Measurements from ENCODE around the gene TWNK.

TWNK gene

DNA sequence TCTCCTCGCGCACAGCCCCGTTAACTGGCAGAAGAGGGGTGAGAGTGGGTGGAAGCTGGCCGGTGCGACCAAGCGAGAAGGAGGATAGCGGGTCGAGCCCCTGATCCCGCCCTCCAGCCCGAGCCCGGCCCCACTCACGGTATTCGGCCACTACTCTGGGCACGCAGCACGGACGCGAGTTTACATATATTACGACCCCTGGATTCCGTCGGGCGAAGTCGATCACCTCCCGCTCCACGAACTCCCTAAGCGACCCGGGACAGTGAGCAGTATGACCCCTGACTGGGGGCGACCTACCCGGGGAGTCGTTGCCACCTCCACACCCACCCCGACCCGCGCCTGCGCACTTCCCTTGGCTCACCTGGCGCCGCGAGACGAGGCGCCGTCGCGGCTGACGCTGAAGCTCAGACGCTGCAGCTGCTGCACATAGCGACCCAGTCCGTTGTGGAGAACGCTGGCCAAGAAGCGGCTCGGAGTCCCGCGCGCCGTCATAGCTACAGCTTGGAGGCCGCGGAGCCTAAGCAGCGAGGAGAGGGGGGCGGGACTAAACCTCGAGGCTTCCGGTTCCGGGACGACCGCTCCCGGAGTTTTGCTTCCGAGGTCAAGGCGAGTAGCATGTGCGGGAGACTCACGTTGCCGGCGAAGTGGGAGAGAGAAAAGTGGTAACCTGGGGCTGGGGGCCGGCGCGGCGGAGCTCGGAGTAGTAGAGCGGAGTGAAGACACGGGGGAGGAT, at the start of gene TWNK, which contains the start of gene MRPL43:
TWNK (plus strand) TSS at position 592 of the 733 bp plus-strand sequence. CDS start 668 bp downstream, outside the sequence.
MRPL43 (minus strand) TSS at position 546 of the 733 bp plus-strand sequence; CDS start at position 492, 54 bp downstream.
- peak; percentile 79 for DNase-seq (ENCODE audit: low read depth)

DNA sequence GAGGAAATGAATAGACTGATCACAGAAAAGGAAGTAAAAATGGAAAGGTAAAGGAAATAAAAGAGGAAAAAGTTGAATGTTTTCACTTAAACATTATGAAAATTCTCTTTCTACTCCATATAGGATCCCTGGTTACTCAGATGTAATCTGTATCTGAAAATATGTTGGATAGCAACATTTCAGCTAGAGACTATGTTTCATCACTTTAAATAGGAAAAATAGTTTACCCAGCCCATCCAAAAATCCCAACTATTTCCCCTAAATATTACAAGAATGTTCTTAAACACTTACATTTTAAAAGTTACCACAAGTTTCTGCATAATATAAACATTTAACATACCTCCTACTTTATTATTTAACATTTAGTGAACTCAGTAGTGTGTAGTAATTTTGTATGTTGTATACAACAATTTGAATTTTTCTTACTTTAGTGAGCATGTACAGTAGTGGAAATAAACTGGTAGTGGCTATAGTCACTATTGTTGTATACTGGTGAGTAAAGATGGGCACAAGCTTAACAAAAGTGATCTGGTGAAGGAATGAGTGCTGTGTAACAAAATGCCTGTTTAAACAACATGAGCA, 47.5 kb upstream of the TWNK start:
- DNase-seq (ENCODE audit: low read depth): no peak

DNA sequence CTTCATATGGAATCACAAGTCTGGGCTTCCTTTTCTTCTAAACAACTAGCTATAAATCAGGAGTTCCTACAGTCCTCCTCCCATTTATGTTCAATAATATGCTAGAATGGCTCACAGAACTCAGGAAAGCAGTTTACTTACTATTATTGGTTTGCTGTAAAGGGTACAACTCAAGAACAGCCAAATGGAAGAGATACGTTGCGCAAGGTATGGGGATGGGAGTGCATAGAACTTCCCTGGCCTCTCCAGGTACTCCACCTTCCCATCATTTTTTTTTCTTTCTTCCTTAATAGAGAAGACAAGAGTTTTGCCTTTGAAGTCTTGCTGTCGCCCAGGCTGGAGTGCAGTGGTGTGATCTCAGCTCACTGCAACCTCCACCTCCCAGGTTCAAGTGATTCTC, 45.1 kb upstream of the TWNK start:
- no peak for DNase-seq (ENCODE audit: low read depth)

DNA sequence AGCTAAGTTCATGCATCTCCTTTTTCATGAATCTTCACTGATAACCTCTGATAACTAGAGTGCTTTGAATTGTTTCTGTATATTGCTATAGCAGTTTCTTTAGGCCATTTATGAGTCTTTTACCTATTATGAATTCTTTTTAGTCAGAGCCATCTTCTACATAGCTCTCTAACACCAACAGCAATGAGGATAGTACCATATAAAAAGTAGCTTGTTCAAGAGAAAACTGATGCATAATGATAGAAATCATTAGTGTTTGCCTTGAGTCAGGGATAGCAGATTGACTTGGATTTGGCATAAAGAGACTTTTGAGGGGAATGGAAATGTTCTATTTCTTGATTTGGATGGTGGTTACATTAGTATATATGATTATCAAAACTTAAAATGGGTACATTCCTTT, 43.8 kb upstream of the TWNK start:
- no peak for DNase-seq (ENCODE audit: low read depth)

DNA sequence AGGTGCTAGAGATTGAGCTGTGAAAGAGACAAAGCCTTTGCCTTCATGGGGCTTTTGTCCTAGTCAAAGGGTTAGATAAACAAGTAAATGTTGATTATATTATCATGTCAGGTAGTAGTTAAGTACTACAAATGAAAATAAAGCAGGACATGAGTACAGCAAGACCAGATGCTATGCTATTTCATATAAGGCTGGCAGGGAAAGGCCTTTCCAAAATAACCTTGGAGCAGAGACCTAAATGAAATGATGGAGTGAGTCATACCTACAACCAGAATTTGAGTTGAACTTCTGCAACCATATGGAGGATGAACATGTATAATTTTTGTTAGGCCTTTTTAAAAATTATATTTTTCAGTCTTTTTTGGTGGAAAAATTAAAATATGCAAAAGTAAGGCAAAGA, 41.6 kb upstream of the TWNK start:
- no peak for DNase-seq (ENCODE audit: low read depth)

DNA sequence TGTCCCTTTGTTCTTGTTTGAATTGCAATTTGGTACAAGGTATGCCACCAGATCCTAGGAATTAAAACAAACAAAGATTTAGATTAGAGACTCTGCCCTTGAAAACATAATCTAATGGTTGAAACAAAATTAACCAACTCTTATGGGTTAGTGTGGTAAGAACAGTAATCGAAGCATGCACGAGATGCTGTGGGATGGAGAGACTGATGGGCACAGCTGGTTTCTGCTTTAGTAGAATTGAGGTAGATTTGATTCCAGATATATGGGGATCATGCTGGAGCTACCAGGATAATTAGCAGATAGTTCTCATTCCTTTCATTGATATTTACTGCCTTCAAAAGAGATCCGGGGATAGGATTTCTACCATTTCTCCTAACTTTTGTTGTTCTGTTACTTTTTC, 38.4 kb upstream of the TWNK start:
- DNase-seq (ENCODE audit: low read depth): no peak

DNA sequence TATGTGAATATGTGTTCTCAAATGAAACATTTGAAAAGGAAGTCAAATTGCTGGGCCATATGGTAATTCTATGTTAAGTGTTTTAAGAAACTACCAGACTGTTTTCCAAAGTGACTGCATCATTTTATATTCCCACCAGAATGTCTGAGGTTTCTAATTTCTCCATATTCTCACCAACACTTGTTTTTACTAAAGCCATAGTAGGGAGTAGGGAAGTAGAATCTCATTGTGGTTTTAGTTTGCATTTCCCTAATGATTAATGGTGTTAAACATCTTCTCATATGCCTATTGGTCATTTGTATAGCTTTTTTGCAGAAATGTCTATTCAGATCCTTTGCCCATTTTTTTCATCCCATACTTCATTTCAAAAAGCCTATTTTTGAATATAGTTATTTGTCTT, 27.1 kb upstream of the TWNK start:
- DNase-seq (ENCODE audit: low read depth): no peak

DNA sequence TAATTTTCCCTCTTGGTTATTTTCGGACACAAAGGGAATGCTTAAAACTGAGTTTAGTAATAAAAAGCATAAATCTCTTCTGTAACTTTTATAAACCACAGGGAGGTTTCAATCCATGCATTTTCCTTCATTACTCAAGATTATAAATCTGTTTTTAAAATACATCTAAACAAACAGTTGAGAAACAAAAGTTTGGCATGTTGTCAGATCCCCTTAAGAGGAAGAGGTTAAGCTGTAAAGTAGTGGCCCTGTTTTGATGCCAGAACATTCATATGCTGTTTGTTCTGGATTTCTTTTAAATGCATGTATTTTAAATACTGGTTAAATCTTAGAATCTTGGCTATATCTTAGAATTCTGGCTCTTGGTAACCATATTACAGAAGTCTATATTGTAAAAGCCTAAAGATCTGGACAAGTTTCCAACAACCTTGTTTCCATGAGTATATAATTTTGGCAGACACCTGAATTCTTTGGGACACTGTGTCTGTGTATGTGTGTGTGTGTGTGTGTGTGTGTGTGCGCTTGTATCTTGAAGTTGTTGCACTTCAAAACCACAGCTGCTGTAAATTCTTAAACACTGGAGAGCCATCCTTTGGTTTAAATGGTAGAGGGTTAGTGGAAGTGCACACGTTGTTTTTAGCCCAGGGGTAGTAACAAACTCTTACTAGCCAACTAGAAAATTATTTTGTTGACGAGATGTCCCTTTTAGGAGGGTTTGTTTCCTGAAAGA, 24.8 kb upstream of the TWNK start:
- DNase-seq (ENCODE audit: low read depth): no peak

DNA sequence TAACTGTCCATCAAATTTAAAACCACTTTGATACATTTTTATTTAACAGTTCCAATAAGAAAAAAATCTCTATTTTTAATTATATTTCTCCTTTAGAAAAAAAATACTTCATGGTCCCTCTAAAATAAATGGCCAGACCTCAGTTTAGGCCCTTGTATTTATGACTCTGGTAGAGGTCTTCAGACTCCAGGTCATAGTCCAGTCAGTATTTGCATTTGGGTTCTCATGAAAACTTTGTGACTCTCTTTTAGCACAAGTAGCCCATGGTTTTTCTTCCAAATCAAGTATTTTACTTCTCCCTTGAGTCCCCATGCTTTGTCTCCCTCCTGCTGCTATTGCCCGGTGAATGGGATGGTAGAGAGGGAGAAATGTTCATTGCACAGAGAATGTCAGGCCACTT, 23.5 kb upstream of the TWNK start:
- DNase-seq (ENCODE audit: low read depth): no peak

DNA sequence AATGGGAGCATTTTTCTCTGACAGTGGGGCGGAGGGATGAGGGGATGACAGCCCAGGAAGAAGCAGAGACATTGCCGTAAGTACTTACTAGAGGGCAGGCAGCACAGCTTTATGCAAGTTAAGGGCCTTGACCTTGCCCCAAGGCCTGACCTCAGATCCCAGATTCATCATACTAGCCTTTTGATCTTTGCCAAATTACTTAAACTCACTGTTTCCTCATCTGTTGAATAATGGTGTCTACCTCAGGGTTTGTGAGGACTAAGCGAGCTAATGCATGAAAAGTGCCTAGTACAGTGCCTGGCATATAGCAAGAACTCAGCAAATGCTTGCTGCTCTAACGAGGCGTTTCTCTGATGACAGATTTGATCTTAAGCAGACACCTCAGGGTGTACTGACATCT, 21.5 kb upstream of the TWNK start:
- no peak for DNase-seq (ENCODE audit: low read depth)

DNA sequence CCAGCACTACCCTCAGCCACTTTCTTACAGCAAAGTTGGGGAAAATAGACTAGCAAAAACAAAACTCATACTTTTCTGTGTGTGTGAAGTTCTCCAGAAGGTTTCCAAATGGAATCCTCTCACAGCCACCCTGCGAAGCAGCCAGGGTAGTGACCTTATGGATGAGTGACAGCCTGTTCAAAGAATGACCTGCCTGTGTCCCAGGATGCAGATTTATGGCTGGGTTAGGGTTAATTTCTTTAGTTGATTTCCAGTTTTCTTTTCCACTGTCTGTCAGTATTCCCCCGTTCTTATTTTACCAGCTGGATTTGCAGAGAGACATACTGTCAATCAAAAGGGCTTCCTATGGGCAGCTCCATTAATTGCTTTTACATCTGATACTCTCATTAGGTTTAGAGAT, 20.5 kb upstream of the TWNK start:
- no peak for DNase-seq (ENCODE audit: low read depth)

DNA sequence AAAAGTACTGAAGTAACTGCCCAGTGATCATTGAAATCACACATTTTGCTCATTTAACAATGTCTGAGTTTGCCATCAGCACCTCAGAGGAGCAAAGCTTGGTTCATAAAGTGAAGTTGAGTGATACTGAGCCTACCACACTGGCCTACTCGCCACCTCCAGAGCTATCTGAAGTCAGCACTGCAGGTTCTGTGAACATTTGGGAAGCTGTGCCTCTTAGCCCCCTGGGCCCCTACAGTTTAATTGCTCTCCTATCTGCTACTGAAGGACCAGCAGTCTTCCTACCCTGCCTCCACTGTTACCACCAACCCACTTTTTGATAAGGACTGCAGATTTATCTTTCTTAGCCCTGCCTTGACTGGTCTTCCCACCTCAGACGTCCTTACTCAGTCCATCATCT, 20.0 kb upstream of the TWNK start:
- DNase-seq (ENCODE audit: low read depth): no peak

DNA sequence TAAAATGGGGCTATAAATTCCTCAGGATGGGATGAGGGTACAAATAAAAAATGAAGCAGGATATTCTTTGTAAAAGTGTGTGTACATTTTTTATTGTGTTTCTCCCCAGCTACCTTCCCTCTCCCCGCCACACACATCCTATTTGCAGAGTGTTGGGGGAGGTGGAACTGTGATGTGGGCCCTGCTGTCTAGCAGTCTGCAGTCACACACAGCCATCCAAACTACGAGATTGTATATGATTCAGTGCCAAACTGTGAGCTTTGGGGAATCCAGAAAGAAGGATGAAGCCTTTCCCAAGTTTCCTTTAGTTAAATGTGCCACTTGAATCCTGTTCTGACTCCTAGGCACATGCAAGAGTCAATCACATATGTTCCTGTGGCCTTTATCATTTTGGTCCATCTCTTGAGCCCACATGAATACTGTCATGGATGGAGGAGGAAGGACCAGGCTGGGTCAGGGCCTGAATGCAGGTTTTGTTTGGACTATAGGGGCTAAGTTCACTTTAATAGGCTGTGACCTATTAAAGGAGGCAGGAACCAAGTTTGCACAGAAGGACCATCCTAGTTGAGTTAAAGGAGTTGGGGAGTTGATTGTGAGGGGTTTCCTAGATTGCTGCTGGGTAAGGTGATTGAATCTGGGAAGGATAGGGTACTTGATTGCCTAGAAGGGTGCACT, 19.1 kb upstream of the TWNK start:
- DNase-seq (ENCODE audit: low read depth): no peak

DNA sequence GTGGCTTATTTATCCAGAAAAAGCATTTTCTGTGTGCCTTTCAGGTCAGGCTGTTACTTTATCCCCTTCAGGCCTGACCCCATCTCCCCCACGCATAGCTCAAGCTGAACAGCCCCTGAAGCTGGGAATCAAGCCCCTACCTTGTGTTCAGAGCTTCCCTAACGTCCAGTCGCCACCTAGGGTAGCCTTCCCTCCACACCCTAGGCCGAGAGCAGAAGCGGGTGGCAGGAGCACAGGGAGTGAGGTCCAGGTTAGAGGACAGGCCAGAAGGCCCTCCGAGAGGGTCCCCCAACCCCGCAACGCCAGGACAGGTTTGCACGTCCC, 18.5 kb upstream of the TWNK start:
- DNase-seq (ENCODE audit: low read depth): no peak

DNA sequence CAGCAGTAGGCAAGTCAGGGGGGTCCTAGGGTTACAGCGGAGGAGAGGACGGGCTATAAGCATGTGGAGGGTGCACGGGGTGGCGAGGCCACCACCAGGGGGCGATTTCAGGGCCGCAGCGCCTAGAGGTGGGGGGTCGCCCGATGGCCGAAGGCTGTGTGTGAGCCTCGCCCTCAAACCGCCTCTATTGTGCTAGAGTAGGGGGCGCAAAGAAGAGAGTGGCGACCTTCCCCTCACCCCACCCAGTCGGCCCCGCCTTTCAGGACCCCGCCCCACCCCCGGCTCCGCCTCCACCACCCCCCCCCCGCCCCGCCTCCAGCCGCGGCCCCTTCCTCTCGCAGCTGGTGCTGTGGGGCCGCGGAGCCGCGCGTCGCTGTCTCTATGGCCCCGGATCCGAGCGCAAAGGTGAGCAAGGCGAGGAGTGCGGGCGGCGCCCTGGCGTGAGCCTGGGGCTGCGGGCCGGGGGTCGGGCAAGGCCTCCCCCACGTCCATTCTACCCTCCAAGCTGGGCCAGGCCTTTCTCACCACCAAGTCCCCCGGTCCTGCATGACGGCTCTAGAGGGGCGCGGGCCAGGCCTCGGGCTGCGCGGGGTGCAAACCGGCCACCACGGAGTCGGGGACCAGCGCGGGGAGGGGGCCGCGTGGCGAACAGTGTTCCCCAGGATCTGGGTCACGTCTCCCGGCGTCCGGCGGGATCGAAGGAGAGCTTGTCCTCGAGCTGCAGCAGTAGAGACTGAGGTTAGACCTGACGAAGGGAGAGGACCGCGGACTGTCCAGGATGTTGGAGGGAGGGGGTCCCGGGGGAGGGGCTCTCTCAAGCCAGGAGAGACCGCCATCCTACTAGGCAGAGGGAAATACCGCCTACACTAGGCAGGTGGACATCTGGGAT, 17.9 kb upstream of the TWNK start, which contains the start of gene SEMA4G:
SEMA4G (plus strand) TSS at position 318 of the 889 bp plus-strand sequence. CDS start 3,409 bp downstream, outside the sequence.
- peak; percentile 24 for DNase-seq (ENCODE audit: low read depth)

DNA sequence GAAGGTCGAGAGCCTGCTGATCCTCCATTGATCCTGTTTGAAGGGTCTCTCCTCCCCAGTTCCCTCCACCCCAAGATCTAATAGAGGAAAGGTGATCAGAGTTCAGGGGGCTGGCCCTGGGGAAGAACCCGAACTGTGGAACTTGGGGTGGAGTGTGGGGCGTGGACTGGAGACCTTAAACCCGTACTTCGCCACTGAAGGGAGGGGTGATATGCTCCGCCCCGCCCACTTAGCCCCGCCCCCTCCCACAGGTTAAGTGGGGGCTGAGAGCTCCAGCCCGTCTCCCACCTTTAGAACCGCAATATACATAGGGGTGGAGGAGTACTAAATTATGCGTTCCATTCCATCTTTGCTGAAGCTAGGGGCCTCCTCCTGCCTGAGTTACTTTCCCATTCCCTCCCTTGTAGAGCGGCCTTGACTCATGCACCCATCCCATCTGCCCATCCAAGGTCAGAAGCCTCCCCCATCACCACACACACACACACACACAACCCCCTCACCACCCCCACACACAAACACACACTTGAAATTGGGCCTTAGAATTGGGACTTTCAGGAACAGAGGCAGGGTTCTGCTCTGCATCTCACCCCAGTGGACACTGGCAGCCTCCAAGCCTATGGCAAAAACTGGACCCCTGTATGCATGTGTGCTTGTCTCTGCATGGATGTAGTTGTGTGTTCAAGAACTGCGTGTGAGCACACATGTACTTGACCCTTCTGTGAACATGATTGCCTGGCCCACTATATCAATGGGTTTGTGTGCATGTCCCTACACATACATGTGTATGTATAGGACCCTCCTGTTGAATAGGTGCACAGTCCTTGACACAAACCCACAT, 17.0 kb upstream of the TWNK start:
- DNase-seq (ENCODE audit: low read depth): no peak

DNA sequence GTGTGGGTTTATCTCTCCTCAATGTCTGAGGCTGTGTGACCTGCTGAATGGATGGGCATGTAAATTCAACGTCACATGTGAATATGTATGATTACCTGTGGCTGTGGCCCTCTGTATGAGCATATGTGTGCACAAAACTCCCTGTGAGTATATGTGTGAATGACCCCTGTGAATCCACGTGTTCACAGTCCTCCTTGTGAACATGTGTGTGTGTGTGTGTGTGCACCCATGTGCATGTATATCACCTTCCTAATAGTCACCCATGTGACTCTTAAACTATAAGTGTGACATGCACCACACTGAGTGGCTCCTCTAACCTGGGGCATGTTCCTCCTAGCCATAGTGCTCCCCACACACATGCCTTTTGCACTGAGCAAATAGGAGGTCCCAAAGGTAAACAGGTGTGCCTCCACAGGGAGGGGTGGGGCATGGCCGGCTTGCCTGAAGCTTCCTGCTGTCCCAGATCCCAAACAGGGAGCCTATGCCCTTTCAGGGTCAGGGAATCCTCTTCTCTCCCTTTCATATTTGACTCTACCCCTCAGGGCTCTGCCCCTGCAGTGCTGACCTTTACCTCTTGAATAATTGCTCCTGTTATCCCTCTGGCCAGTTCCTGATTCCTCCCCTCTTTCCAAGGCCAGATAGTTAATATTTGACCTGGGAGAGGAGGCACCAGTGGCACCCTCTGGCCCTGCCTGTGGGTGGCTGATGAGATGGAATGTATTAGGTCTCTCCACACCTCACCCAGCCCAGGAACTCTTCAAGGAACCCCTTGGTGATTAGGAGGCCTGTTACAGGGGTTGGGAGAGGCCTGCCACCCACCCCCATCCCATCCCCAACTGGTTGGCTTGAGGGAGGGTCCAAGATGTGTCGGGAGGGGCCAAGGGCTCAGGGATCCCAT, 16.2 kb upstream of the TWNK start:
- no peak for DNase-seq (ENCODE audit: low read depth)

DNA sequence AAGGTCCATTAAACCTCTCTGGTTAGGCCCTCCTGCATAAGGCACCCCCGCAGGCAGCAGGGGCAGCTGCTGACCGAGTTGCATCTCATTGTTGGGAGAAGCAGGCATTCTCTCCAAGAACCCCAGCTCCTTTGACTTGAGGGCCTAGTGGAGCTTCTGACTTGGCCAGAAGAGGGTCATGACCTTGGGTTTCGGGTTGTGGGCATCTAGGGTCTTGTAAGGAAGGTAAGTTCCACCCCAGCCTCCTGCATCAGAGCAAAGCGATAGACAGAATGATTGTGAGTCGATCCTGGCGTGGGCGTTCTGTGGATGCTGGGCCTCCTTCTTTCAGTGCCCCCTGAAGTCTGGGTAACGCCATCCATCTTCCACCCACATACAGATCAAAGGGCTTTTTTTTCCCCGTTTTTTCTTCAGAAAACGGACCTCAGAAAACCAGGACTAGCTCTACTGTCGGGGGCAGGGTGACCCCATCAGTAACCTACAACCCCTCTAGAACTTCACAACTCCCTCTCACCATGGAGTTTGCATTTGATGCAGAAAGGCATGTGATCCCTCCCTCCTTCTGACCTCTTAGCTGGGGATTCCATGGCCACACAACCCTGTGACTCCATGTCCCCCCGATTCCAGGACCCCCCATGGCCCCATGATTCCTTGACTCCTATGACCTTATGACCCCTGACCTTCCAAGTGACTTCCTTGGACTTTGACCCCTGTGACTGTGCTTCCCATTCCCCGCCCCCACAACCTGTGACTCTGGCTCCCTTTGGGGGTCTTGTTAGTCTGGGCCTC, 15.0 kb upstream of the TWNK start:
- DNase-seq (ENCODE audit: low read depth): no peak
